Measurements from ENCODE around the gene NFS1.

DNA sequence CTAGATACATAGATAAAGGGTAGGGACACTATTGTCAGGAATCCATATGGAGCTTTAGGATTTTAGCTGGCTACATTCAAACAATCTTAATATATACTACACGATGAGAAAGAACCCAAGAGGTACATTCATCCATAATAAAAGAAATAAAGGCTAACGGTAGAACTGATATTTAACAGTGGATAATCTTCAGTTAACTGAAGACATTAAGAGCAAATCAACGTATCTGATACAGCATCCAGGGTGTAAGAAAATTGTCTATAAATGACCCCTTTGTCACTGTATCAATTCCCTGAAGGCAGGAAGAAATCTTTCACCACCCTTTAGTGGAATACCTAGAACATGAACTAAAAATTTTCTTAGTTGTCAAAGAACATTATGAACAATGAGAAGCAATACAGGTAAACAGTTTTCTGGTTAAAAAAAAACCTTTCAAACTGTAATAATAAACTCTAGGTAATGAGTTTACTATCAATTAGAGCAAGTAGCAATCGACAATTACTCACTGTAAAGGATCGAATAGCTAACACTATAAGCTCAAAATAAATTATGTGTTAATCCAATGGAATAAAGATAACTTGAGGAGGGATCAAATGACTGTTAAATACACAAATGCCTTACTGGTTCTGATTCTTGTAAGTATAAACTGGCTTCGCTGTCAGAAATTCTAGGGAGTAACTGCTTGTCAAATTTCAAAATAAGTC is 11.9 kb upstream of the NFS1 start:
- TF ChIP-seq CTCF (conservative IDR thresholded peaks at IDR 0.05; ENCODE audit: low read depth, low read length) (no peak), CHD1 (IDR thresholded peaks at IDR 0.05; ENCODE audit: low read depth, low read length) (no peak), POLR2A (IDR thresholded peaks at IDR 0.05; ENCODE audit: low read depth, low read length) (no peak), BHLHE40 (IDR thresholded peaks at IDR 0.05; ENCODE audit: low read depth, low read length) (no peak), MAFK (IDR thresholded peaks at IDR 0.05; ENCODE audit: low read depth, low read length) (no peak), RAD21 (IDR thresholded peaks at IDR 0.05; ENCODE audit: low read length) (no peak), RCOR1 (IDR thresholded peaks at IDR 0.05; ENCODE audit: insufficient replicate concordance, low read length) (no peak), MAZ (IDR thresholded peaks at IDR 0.05; ENCODE audit: borderline replicate concordance, low read depth, low read length) (no peak), CEBPB (IDR thresholded peaks at IDR 0.05; ENCODE audit: low read depth, low read length) (no peak)
- TF ChIP-seq, protein P1, sequence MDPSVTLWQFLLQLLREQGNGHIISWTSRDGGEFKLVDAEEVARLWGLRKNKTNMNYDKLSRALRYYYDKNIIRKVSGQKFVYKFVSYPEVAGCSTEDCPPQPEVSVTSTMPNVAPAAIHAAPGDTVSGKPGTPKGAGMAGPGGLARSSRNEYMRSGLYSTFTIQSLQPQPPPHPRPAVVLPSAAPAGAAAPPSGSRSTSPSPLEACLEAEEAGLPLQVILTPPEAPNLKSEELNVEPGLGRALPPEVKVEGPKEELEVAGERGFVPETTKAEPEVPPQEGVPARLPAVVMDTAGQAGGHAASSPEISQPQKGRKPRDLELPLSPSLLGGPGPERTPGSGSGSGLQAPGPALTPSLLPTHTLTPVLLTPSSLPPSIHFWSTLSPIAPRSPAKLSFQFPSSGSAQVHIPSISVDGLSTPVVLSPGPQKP (IDR thresholded peaks at IDR 0.05; ENCODE audit: borderline replicate concordance, low read depth, low read length) = no peak
